HepG2 (cell line): ENCODE results near the gene UBE2G2. TPM values are rescaled to one million over a fixed set of nuclear protein-coding genes. Genes with fewer than 3 reads are reported as not detected.

Experiments
- CENPX ChIP-seq: sonication (generic); formaldehyde crosslinking; IDR thresholded peaks from 2 replicates; pipeline ENCODE4 v1.9.0; 2021; ENCODE audit warnings: mild to moderate bottlenecking, missing genetic modification reagents, moderate library complexity
- DPF2 ChIP-seq: sonication (generic); formaldehyde crosslinking; IDR thresholded peaks from 2 replicates; pipeline ENCODE4 v1.4.0; 2020; ENCODE audit warnings: mild to moderate bottlenecking, low read depth, missing genetic modification reagents, borderline replicate concordance
- GFI1 ChIP-seq: sonication (generic); formaldehyde crosslinking; IDR thresholded peaks from 2 replicates; pipeline ENCODE4 v1.5.0; 2020; ENCODE audit warnings: missing genetic modification reagents, mild to moderate bottlenecking, borderline replicate concordance
- HDAC2 ChIP-seq: sonication (generic); formaldehyde crosslinking; IDR thresholded peaks from 2 replicates; pipeline ENCODE4 v1.4.0; 2020; ENCODE audit warnings: missing genetic modification reagents
- HNRNPLL ChIP-seq: fragments of 200-400 bp; formaldehyde crosslinking; IDR thresholded peaks from 2 replicates; pipeline ENCODE4 v1.6.1; 2017; ENCODE audit warnings: mild to moderate bottlenecking, low read depth, low read length; ENCODE audit not compliant: poor library complexity, severe bottlenecking
- PCBP1 ChIP-seq: fragments of 200-400 bp; formaldehyde crosslinking; IDR thresholded peaks from 2 replicates; pipeline ENCODE4 v1.6.1; 2017; ENCODE audit warnings: mild to moderate bottlenecking, low read depth, low read length, borderline replicate concordance
- SAP130 ChIP-seq: IDR thresholded peaks from 2 replicates; pipeline ENCODE4 v1.6.1; 2016; ENCODE audit warnings: low read depth
- SP5 ChIP-seq: IDR thresholded peaks from 2 replicates; pipeline ENCODE4 v1.6.1; 2016; ENCODE audit warnings: low read depth, borderline replicate concordance
- THYN1 ChIP-seq: sonication (generic); formaldehyde crosslinking; IDR thresholded peaks from 2 replicates; pipeline ENCODE4 v1.8.1; 2023; ENCODE audit warnings: low read depth, mild to moderate bottlenecking, moderate library complexity, missing genetic modification reagents, borderline replicate concordance
- XRCC5 ChIP-seq: fragments of 200-400 bp; formaldehyde crosslinking; optimal IDR thresholded peaks from 2 replicates; pipeline ENCODE3; 2017; ENCODE audit warnings: mild to moderate bottlenecking, low read length
- ZBTB7B ChIP-seq: sonication (generic); formaldehyde crosslinking; IDR thresholded peaks from 2 replicates; pipeline ENCODE4 v1.4.0; 2020; ENCODE audit warnings: missing genetic modification reagents
- ZC3H13 ChIP-seq: sonication (generic); formaldehyde crosslinking; IDR thresholded peaks from 2 replicates; pipeline ENCODE4 v1.8.1; 2023; ENCODE audit warnings: mild to moderate bottlenecking, missing genetic modification reagents, moderate library complexity
- ZFY ChIP-seq: sonication (generic); formaldehyde crosslinking; IDR thresholded peaks from 2 replicates; pipeline ENCODE4 v1.4.0; 2020; ENCODE audit warnings: missing genetic modification reagents
- ZKSCAN1 ChIP-seq: fragments of 150-350 bp; IDR thresholded peaks from 2 replicates; pipeline ENCODE4 v1.6.1; 2014; ENCODE audit warnings: low read length
- ZNF121 ChIP-seq: sonication (generic); formaldehyde crosslinking; IDR thresholded peaks from 2 replicates; pipeline ENCODE4 v1.5.0; 2020; ENCODE audit warnings: mild to moderate bottlenecking, missing genetic modification reagents
- ZNF292 ChIP-seq: sonication (generic); formaldehyde crosslinking; IDR thresholded peaks from 2 replicates; pipeline ENCODE4 v1.8.1; 2022; ENCODE audit warnings: mild to moderate bottlenecking, low read depth, missing genetic modification reagents, borderline replicate concordance
- ZNF33B ChIP-seq: sonication (generic); formaldehyde crosslinking; IDR thresholded peaks from 2 replicates; pipeline ENCODE4 v1.5.1; 2020; ENCODE audit warnings: mild to moderate bottlenecking, missing genetic modification reagents
- ZNF562 ChIP-seq: sonication (generic); formaldehyde crosslinking; IDR thresholded peaks from 2 replicates; pipeline ENCODE4 v1.8.0; 2022; ENCODE audit warnings: missing genetic modification reagents, borderline replicate concordance
- ZNF839 ChIP-seq: sonication (generic); formaldehyde crosslinking; IDR thresholded peaks from 2 replicates; pipeline ENCODE4 v1.4.0; 2020; ENCODE audit warnings: missing genetic modification reagents, mild to moderate bottlenecking, borderline replicate concordance
- polyA plus RNA-seq, 8 experiments: library from polyadenylated mRNA; depleted of rRNA in 3 of 8; stranded (reverse) in 7 of 8; unstranded in 1 of 8; fragments of >200 nt; fragmentation: Illumina TruSeq in 4 of 8; extraction: Trizol in 4 of 8; gene quantifications; 2 replicates each; pipeline versions ENCODE4 v1.2.1 to v1.2.3, GENCODE V29; 2011 to 2016; ENCODE audit warnings: low read depth in 4 of 8, missing spikeins in 1 of 8, mixed read lengths in 1 of 8; ENCODE audit not compliant: insufficient read depth in 1 of 8
- total RNA-seq, 5 experiments: library from RNA; depleted of rRNA; stranded (reverse); fragments of >200 nt; fragmentation: Illumina TruSeq; extraction: Trizol; gene quantifications; 2 replicates each; pipeline ENCODE4 v1.2.3, GENCODE V29; 2016; ENCODE audit warnings: low read depth in 1 of 5
- TF ChIP-seq, protein P1 (sequence below): sonication (generic); formaldehyde crosslinking; IDR thresholded peaks from 2 replicates; pipeline ENCODE4 v1.5.1; 2020; ENCODE audit warnings: mild to moderate bottlenecking, missing genetic modification reagents, moderate library complexity
- TF ChIP-seq, protein P2 (sequence below): sonication (generic); formaldehyde crosslinking; IDR thresholded peaks from 2 replicates; pipeline ENCODE4 v1.4.0; 2020; ENCODE audit warnings: missing genetic modification reagents
- TF ChIP-seq, protein P3 (sequence below): sonication (generic); formaldehyde crosslinking; IDR thresholded peaks from 2 replicates; pipeline ENCODE4 v1.4.0; 2020; ENCODE audit warnings: mild to moderate bottlenecking, missing genetic modification reagents

The UBE2G2 gene
- total and polyA plus RNA-seq, 2 of the 13 experiments (the other 11 are each of a cell fraction or from before 2014, with no cell fraction given) = 55.4 to 92.0 TPM

DNA sequence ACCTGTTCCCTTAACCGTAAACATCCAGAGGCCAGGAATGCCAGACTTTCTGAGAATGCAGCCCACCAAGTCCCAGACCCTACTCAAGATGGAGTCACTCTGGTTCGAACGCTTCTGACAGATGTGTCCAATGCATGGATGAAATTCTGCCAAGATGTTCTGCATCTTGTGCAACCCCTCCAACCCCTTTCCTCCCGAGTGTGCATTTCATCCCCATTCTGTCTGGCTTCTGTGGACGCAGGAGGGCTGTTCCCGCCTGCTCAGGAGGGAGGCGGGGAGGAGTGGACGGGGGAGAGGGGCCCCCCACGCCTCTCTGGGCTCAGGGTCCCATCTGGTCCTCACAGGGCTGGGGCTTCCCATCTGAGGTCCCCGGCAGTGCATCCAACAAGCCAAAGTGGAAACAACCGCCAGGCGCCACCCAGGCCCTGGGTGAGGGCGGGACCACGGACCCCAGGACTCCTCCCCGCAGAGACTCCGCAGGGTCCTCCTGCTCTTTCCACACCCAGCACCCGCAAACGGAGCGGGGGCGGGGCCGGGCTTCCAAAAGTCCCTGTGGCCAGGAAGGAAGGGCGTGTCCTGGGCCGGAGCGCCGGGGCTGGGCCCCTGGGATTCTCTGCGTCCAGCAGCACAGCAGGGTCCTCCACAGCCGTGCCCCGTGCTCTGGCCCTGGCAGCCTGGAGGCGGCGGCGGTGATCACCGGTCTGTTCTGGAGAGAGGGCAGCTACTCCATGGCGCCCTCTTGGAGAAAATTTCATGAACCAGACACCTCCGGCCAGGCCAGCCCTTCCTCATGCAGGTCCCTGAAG, 44.0 kb upstream of the UBE2G2 start (continued):
- TF ChIP-seq, protein P1, sequence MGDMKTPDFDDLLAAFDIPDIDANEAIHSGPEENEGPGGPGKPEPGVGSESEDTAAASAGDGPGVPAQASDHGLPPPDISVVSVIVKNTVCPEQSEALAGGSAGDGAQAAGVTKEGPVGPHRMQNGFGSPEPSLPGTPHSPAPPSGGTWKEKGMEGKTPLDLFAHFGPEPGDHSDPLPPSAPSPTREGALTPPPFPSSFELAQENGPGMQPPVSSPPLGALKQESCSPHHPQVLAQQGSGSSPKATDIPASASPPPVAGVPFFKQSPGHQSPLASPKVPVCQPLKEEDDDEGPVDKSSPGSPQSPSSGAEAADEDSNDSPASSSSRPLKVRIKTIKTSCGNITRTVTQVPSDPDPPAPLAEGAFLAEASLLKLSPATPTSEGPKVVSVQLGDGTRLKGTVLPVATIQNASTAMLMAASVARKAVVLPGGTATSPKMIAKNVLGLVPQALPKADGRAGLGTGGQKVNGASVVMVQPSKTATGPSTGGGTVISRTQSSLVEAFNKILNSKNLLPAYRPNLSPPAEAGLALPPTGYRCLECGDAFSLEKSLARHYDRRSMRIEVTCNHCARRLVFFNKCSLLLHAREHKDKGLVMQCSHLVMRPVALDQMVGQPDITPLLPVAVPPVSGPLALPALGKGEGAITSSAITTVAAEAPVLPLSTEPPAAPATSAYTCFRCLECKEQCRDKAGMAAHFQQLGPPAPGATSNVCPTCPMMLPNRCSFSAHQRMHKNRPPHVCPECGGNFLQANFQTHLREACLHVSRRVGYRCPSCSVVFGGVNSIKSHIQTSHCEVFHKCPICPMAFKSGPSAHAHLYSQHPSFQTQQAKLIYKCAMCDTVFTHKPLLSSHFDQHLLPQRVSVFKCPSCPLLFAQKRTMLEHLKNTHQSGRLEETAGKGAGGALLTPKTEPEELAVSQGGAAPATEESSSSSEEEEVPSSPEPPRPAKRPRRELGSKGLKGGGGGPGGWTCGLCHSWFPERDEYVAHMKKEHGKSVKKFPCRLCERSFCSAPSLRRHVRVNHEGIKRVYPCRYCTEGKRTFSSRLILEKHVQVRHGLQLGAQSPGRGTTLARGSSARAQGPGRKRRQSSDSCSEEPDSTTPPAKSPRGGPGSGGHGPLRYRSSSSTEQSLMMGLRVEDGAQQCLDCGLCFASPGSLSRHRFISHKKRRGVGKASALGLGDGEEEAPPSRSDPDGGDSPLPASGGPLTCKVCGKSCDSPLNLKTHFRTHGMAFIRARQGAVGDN (CRISPR knock-in tag) = peak; percentile 37; the same call in 1 of the 2 replicates
- TF ChIP-seq PCBP1 = no peak
- TF ChIP-seq, protein P2, sequence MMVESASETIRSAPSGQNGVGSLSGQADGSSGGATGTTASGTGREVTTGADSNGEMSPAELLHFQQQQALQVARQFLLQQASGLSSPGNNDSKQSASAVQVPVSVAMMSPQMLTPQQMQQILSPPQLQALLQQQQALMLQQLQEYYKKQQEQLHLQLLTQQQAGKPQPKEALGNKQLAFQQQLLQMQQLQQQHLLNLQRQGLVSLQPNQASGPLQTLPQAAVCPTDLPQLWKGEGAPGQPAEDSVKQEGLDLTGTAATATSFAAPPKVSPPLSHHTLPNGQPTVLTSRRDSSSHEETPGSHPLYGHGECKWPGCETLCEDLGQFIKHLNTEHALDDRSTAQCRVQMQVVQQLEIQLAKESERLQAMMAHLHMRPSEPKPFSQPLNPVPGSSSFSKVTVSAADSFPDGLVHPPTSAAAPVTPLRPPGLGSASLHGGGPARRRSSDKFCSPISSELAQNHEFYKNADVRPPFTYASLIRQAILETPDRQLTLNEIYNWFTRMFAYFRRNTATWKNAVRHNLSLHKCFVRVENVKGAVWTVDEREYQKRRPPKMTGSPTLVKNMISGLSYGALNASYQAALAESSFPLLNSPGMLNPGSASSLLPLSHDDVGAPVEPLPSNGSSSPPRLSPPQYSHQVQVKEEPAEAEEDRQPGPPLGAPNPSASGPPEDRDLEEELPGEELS (CRISPR knock-in tag) = 0 out of 2 replicates have a peak, but pooled peaks have one; percentile 13
- peak; percentile 17; the same call in 1 of the 2 replicates for TF ChIP-seq ZNF33B
- TF ChIP-seq THYN1 (CRISPR knock-in tag) = no peak
- no peak for TF ChIP-seq CENPX (CRISPR knock-in tag)
- TF ChIP-seq SP5 (CRISPR knock-in tag) = peak; percentile 74
- TF ChIP-seq GFI1 (CRISPR knock-in tag) = peak; percentile 51; the same call in 1 of the 2 replicates
- TF ChIP-seq ZBTB7B (CRISPR knock-in tag) = 0 out of 2 replicates have a peak, but pooled peaks have one; percentile 20
- 0 out of 2 replicates have a peak, but pooled peaks have one; percentile 30 for TF ChIP-seq DPF2
- no peak for TF ChIP-seq ZNF562
- TF ChIP-seq ZKSCAN1 = no peak
- TF ChIP-seq SAP130 = peak; percentile 9; the same call in 1 of the 2 replicates
- peak; percentile 30; the same call in 1 of the 2 replicates for TF ChIP-seq ZFY (CRISPR knock-in tag)
- TF ChIP-seq, protein P3, sequence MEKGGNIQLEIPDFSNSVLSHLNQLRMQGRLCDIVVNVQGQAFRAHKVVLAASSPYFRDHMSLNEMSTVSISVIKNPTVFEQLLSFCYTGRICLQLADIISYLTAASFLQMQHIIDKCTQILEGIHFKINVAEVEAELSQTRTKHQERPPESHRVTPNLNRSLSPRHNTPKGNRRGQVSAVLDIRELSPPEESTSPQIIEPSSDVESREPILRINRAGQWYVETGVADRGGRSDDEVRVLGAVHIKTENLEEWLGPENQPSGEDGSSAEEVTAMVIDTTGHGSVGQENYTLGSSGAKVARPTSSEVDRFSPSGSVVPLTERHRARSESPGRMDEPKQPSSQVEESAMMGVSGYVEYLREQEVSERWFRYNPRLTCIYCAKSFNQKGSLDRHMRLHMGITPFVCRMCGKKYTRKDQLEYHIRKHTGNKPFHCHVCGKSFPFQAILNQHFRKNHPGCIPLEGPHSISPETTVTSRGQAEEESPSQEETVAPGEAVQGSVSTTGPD (CRISPR knock-in tag) = no peak
- TF ChIP-seq ZC3H13 (CRISPR knock-in tag) = peak; percentile 89; the same call in 1 of the 2 replicates
- TF ChIP-seq XRCC5 = no peak
- no peak for TF ChIP-seq HDAC2 (CRISPR knock-in tag)
- TF ChIP-seq HNRNPLL = peak; percentile 75
- peak; percentile 77 for TF ChIP-seq ZNF121 (CRISPR knock-in tag)
- no peak for TF ChIP-seq ZNF839 (CRISPR knock-in tag)
- 0 out of 2 replicates have a peak, but pooled peaks have one; percentile 46 for TF ChIP-seq ZNF292 (CRISPR knock-in tag)
